HG02943 (cell line): Measurements from ENCODE around the gene ZFP36L2.
A peak's percentile ranks its signal among the peaks of the same experiment; 100 is the strongest.

Experiments
- ATAC-seq: cut with Tn5 transposase; IDR thresholded peaks from one replicate; pipeline ENCODE4 v1.9.1; 2021; ENCODE audit warnings: mild to moderate bottlenecking, low read depth, moderate library complexity; ENCODE audit not compliant: unreplicated experiment

Gene ZFP36L2

GRCh38 chr2:43226558-43226954 is at the start of gene ZFP36L2:
ZFP36L2 (minus strand) TSS chr2:43226606; CDS start chr2:43226315, 291 bp downstream.
- ATAC-seq, result peak; percentile 48

DNA sequence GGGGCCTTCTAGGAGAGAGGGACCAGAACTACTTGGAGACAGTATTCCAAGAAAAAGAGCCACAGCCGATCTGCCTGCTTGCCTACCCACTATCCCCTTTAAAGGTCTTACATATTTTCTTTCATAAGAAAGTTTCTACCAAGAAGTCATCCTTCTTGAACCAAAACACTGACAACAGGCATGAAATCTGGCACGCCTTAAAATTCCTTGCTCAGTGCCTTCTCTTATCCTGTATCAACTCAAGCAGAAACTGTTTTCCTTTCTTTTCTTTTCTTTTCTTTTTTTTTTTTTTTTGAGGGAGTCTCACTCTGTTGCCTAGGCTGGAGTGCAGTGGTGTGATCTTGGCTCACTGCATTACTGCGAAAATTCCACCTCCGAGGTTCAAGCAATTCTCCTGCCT is 48.3 kb upstream of the ZFP36L2 start:
- ATAC-seq, result no peak

- ATAC-seq, result no peak
Measured at GRCh38 chr2:43274055-43274454, 47.6 kb upstream of the ZFP36L2 start.

GRCh38 chr2:43273529-43273928 is 47.1 kb upstream of the ZFP36L2 start:
- no peak for ATAC-seq

DNA sequence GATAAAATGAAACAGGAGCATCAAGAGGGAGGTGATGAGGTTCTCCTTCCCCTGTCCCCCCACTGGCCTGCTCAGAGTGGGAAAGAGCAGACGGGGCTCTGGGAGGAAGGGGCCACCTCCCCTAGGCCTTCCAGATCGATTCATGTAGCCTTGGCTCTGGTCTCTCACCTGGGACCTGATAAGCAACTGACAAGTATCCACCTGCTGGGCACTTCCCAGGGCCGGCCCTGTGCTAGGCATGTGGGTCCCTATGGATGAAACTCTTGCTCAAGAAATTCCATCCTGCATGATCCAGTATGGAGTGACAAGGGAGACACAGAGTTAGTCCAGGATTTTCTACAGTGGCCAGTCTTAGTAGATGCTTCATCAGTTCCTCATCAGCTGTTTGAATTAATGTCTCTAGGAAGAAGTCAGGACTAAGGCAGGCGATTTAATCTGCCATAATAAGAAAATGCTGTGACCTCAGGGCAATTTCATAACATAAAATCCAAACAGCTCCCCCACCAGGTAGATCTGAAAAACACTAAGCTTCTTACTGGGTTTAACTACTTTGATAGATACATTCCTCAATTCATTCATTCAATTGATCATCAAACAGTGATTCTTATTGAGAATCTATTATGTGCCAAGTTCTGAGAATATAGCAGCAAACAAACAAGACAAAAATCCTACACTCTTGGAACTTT is 44.7 kb upstream of the ZFP36L2 start:
- no peak for ATAC-seq

DNA sequence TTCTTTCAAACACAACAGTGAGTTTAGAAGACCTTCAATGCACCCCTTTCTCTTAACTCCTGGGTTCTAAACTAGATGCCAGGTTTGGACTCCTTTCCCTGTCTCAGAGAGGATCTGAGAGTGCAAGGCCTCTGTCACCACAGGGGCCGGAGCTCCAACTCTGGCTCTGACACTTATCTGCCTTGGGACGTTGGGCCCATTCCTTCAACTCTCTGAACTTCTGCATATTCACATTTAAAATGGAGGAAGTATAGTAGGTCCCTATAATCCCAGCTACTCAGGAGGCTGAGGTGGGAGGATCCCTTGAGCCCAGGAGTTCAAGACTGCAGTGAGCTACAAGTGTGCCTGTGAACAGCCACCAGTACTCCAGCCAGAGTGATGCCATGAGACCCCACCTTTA is 44.1 kb upstream of the ZFP36L2 start:
- no peak for ATAC-seq

DNA sequence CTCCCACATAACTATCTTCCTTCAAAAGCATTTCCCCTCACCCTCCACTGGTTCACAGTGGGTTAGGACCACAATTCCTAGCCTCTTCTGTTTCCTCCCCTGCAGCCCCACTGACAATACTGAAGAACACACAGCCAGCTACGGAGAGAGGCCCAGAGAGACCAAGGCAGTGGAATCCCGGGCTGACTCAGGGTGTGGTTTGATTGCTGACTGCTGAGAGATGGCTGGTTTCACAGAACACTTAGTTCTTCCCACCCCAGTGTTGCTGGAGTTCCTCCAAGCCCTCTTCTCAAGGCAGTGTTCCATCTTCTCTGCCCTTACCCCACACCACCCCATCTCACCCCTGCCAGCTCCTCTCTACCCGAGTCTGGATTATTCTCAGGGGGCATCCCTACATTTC is 43.3 kb upstream of the ZFP36L2 start:
- ATAC-seq, result no peak

DNA sequence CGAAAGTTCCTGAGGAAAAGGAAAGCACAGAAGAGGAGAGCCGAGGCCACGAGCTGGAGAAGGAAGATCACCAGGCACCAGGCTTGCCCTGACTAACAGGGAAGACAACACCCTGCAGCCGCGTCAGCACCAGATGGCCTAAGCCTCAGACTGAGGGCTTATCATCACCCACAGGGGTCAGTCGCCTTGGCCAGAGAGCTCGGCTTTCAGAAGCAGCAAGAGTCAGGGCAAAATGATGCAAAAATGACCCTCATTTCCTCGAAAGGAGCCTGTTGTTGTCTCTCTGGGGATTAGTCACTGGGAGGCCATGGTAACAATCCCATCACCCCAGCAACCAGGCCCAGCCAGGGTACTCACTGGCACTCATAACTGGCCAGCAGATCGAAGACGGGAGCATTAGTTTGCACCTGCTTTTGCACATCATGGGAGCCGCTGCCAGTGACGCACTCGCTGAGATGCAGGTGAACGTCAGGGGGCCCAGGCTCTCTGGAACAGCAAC is 42.7 kb upstream of the ZFP36L2 start:
- no peak for ATAC-seq

- no peak for ATAC-seq
Measured at GRCh38 chr2:43268066-43268953, 41.9 kb upstream of the ZFP36L2 start.

GRCh38 chr2:43267381-43267780 is 41.0 kb upstream of the ZFP36L2 start:
- no peak for ATAC-seq

GRCh38 chr2:43266711-43267111 is 40.3 kb upstream of the ZFP36L2 start:
- no peak for ATAC-seq

DNA sequence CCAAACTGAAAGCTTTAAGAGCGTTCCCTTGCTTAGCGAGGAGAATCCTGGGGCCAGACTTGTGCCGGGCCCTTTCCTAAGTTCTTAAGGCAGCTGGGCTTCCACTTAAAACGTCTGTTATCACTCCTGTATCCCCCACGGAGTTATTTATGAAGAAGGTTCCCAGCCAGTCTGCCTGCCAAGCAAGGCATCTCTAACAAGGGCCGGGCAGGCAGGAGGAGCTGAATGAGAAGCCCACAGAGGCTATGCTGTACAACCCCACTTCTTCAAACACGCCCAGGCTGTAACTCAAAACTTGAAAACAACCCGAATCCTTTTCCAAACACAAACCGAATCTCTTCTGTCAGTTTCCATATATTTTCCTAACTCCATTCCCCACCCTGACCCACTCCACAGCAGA is 39.0 kb upstream of the ZFP36L2 start:
- ATAC-seq, result no peak

DNA sequence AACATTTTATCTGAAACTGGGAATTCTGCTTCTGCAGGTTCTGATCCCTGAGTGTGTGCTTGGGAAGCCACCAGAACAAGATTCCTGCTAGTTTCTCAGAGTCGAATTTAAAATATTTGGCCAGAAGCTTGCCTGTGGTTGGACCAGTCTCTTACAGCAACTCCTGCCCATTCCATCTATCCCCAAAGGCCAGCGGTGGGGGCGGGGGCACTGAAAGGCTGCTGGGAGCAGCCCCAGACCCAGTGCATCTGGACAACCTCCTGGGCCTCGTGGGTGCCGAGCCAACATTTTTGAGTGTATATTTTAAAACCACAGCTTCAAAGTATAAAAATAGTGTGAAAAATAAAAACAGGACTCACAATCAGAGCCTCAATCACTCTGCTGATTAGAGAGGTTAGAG is 38.6 kb upstream of the ZFP36L2 start:
- ATAC-seq, result no peak

GRCh38 chr2:43262951-43263350 is 36.5 kb upstream of the ZFP36L2 start:
- ATAC-seq, result no peak

GRCh38 chr2:43262239-43262638 is 35.8 kb upstream of the ZFP36L2 start:
- ATAC-seq, result no peak

GRCh38 chr2:43259512-43259911 is 33.1 kb upstream of the ZFP36L2 start:
- no peak for ATAC-seq

- no peak for ATAC-seq
Measured at GRCh38 chr2:43258547-43259156, 32.2 kb upstream of the ZFP36L2 start.

- no peak for ATAC-seq
Measured at GRCh38 chr2:43255296-43255910, 29.0 kb upstream of the ZFP36L2 start.

DNA sequence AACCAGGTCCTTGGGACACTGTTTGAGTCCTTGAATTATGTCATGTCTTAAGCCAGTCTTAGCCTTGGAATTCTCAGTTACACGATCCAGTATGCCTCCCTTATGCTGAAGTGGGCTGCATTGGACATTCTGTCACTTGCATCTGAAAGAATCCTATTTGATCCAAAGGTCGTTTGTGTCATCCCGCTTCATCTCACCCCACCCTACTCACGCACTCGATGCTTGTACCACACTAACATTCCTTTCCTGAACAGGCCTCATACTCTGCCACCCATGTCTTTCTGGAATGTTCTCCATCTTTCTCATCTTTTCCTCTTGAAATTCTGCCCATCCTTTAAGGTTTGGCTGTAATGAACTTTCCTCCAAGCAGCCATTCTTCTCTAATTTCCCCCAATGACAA is 27.9 kb upstream of the ZFP36L2 start:
- no peak for ATAC-seq

DNA sequence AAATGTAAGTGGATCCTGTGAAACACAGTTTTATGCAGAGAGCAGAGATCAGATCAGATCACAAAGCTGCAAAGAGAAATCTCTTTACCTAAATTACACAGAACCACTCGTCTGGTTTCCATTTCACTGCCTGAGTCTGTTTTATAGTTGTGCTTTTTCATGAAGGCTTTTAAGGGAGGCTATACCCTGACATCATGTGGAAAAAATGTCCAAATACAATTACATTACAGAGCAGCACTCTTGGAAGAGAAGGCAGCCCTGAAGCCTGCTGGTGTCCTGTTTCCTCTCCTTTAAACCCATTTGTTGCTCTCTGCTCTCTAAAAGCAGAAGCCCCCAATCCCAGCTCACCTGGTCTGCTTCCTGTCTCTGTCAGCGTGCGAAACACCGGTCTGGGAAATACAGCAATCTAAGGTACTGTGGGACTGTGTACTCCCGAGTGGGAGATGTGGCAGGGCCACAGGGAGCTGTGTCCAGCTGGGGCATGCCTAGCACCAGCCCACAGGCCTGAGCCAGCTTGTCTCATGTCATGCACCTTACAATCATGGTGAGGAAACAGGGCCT is 24.8 kb upstream of the ZFP36L2 start:
- ATAC-seq, result no peak

DNA sequence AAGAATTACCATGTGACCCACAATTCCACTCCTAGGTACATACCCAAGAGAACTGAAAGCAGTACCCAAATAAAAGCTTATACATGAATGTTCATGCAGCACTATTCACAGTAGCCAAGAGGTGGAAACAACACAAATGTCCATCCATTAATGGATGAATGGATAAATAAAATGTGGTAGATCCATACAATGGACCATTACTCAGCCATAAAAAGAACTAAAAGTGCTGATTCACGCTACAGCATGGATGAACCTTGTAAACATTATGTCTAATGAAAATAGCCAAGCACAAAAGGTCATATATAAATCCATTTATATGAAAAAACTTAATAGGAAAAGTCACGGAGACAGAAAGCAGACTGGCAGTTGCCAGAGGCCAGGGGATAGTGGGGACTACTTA is 23.6 kb upstream of the ZFP36L2 start:
- ATAC-seq, result no peak
